ENCODE results near the gene CLMN. TPM values are rescaled to one million over a fixed set of nuclear protein-coding genes. Genes with fewer than 3 reads are reported as not detected.

The CLMN gene
- total RNA-seq, 1 donor from 2014 or later, result 6.0 TPM

DNA sequence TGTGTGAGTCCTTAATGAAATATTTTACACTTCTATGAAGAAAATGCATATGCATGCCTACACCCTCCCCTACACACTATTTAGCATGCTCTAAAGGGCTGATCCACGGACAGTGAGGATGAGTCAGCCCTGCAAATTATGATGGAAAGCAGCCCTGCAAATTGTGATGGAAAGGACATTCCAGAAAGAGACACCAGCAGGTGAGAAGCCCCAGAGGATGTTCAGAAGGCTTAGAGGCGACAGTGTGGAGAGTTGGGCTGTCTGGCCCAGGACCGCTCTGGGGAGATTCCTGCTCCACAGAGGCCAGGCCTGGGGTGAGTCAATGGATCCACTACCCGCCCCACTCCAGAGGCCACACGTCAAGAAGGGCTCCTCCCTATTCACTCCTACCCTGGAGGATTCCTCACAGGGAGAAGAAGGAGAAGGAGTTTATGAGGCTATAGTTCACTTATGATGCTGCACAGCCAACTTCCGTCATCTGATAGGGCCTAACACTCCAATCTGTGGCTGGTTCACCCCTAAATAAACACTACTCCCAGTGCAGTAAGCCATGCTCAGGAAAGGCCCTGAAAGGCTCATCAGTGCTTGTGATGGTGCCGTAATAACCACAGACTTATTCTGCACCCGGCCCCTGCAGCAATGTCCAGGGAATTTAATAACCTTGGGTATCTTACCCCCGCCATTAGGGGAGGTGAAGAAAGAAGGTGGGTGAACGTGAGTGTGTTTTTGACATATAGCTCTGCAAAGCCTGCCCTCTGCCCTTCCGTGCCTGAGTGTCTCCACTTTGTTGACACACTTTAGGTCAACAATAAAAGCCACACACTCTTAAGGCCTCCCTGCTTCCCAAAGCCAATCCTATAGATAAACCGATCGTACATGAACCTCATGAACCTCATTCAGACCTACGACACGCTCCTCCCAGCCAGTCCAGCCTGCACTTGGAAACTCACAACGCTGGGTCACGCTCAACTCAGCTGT lies 46.4 kb downstream of the CLMN start:
- intact Hi-C loops (cut with DNase I), result no loop called here

DNA sequence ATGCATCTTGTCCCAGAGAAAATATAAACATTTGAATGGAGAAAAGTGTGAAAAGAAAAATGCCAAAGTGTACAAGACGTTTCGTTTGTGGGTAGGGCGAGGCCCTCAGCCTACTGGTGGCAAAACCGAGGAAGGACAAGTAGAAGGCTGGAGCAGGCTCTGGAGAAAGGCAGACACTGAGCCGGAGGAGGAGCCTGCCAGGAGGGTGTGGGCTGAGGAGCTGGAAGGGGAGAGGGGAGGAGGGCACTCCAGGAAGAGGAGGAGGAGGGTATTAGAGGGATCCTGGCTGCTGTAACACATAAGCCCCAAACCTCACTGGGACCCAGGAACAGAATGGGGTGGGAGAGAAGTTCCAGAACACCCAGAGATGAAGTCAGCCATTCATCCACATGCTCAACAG lies 47.7 kb downstream of the CLMN start:
- intact Hi-C loops (cut with DNase I), result no loop called here
- DNase-seq (ENCODE audit: low spot score), result peak; percentile 31

More for the DNA sequence above, 46.4 kb downstream of the CLMN start:
- DNase-seq (ENCODE audit: low spot score), result peak; percentile 77

DNA sequence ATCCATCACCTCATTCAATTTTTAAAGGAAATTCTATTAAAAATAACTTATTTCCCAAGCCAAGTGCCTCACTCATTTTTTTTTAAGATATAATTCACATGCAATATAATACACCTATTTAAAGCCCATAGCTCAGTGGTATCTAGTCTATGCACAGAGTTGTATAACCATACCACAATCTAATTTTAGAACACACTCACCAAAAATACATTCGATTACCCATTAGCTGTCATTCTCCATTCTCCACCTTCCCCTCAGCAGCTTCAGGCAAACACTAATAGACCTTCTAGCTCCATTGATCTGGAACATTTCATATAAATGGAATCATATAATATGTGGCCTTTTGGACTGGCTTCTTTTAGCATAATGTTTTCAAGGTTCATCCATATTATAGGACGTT lies 49.5 kb downstream of the CLMN start:
- DNase-seq (ENCODE audit: low spot score), result no peak
- intact Hi-C loops (cut with DNase I), result no loop called here

DNA sequence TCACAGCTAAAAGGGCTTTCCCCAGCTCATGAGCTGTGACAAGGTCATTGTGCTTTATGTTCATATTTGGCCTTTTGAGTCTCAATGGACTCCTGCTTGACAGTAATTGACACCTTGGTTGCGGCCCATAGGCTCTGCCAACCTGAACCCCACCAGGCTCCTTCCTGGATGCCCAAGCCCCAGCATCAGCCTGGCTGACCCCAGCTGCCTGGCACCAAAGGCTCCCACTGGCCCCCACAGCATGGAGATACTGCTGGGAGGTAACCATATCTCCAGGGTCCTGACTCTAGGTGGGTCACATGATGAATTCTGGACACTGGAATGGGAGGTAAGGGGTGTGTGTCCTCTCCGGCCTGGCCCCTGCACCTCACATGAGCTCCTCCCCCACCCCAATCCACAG lies 50.2 kb downstream of the CLMN start:
- peak; percentile 63 for DNase-seq (ENCODE audit: low spot score)
- intact Hi-C loops (cut with DNase I), result no loop called here

DNA sequence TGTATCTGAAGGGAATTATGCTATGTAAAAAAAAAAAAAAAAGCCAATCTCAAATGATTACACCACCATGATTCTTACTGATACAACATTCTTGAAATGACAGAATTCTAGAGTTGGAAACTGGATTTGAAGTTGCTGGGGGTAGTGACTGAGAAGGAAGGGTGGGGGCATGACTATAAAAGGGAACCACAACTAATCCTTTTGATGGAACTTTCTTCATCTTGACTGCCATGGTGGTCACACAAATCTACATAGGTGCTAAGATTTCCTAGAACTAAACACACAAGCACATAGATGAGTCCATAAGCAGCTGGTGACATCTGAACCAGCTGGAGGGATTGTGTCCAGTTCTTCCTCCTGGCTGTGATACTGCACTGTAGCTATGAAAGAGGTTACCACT lies 51.4 kb downstream of the CLMN start:
- no peak for DNase-seq (ENCODE audit: low spot score)
- intact Hi-C loops (cut with DNase I), result no loop called here

DNA sequence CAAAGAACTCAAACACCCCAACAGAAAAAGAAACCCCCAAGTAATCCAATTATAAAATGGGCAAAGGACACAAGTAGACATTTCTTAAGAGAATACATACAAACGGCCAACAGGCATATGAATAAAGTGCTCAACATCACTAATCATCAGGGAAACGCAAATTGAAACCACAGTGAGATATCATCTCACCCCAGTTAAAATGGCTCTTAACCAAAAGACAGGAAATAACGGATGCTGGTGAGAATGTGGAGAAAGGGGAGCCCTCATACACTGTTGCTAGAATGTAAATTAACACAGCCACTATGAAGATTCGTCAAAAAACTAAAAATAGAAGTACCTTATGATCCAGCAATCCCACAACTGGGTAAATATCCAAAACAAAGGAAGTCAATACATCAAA lies 52.4 kb downstream of the CLMN start:
- intact Hi-C loops (cut with DNase I), result no loop called here

DNA sequence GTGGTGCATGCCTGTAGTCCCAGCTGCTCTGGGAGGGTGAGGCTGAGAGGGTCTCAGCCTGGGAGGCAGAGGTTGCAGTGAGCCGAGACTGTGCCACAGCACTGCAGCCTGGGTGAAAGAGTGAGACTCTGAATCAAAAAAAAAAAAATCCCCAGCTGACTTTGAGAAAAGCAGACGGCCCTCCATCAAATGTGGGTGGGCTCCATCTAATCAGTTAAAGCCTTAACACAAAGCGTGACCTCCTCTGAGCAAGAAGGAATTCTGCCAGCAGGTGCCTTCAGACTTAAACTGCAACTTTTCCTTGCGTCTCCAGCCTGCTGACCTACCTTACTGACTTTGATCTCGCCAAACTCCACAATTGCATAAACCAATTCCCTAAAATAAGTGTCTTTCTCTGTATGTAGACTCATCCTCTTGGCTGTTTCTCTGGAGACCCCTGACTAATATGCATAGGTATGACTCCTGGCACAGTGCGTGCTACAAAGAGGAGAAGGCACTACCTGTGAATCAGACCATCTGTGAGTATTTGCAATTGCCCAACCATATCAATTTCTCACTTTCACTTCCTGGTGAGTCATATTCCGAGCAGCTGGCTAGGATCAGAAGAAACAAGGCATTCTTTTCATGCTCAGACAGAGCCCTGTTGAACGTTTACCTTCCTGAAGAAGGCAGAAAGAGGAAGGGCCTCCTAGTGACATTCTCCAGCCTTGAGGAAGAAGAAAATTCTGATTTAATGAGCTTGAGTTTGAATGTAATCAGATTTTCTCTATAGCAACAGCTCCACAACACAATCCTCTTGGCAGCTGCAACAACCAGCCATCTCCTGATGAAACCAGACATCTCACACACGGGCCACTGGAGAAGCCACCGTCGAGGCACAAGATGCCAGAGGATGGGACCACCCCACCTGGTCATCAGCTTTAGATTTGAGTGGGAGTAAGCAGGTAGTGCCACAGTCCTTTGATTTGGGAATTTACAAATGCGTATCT lies 54.3 kb downstream of the CLMN start:
- intact Hi-C loops (cut with DNase I), result no loop called here
- peak; percentile 61 for DNase-seq (ENCODE audit: low spot score)

More for the DNA sequence above, 52.4 kb downstream of the CLMN start:
- DNase-seq (ENCODE audit: low spot score), result no peak

DNA sequence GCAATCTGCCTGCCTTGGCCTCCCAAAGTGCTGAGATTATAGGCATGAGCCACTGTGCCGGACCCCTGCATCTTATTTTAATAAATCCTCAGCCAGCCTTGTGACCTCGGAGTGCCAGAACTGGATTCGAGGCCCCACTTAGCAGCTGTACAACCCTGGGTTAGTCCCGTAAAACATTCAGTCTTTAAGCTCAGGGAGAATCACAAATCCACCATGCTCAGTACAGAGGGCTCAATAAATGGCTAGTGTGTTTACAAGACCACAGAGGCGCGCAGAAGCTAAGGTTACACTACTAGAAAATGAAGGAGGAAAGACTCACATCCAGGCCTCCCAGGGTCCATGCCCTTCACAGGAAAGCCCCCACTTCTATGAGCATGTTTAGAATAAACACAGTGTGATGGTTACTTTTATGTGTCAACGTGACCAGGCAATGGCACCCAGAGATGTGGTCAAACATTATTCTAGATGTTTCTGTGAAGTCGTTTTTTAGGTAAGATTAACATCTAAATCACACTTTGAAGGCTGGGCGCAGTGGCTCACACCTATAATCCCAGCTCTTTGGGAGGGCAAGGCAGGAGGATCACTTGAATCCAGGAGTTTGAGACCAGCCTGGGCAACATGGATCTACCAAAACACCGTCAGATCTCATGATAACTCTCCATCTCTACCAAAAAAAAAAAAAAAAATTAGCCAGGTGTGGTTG lies 55.3 kb downstream of the CLMN start:
- intact Hi-C loops (cut with DNase I), result no loop called here

DNA sequence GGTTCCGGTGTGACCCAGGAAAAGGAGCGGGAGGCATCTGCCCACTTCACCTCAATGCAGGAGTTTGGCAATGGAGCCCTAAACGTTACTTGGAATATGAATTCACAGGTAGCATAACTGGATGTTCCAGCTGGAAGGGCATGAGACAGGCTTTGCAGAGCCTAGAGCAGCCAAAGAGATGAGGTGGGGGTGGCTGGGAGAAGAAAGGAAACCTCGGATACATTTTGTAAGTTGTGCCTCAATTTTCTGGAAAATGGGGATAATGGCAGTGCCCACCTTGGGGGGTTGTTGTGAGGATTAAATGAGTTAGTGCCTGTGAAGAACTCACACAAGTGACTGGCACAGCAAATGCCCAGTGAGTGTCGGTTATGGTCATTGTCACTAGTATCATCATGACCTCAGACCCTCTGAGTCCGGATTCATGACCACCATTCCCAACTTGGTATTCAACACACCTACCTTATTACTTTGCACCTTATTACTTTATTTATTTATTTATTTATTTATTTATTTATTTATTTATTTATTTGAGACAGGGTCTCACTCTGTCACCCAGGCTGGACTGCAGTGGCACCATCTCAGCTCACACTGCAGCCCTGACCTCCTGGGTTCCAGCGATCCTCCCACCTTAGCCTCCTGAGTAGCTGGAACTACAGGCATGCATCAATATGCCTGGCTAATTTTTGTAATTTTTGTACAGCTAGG lies 56.0 kb downstream of the CLMN start:
- peak; percentile 36 for DNase-seq (ENCODE audit: low spot score)
- intact Hi-C loops (cut with DNase I), result no loop called here

More for the DNA sequence above, 55.3 kb downstream of the CLMN start:
- DNase-seq (ENCODE audit: low spot score), result peak; percentile 27

DNA sequence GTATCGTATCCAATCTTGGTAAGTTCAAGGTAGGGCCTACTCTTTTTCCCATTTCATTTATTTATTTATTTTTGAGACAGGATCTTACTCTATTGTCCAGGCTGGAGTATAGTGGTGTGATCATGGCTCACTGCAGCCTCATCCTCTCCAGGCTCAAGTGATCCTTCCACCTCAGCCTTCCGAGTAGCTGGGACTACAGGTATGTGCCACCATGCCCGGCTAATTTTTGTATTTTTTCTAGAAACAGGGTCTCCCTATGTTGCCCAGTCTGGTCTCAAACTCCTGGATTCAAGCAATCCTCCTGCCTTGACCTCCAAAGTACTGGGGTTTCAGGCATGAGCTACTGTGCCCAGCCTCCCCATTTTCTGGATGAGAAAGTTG lies 57.2 kb downstream of the CLMN start:
- DNase-seq (ENCODE audit: low spot score), result peak; percentile 14
- intact Hi-C loops (cut with DNase I), result no loop called here

DNA sequence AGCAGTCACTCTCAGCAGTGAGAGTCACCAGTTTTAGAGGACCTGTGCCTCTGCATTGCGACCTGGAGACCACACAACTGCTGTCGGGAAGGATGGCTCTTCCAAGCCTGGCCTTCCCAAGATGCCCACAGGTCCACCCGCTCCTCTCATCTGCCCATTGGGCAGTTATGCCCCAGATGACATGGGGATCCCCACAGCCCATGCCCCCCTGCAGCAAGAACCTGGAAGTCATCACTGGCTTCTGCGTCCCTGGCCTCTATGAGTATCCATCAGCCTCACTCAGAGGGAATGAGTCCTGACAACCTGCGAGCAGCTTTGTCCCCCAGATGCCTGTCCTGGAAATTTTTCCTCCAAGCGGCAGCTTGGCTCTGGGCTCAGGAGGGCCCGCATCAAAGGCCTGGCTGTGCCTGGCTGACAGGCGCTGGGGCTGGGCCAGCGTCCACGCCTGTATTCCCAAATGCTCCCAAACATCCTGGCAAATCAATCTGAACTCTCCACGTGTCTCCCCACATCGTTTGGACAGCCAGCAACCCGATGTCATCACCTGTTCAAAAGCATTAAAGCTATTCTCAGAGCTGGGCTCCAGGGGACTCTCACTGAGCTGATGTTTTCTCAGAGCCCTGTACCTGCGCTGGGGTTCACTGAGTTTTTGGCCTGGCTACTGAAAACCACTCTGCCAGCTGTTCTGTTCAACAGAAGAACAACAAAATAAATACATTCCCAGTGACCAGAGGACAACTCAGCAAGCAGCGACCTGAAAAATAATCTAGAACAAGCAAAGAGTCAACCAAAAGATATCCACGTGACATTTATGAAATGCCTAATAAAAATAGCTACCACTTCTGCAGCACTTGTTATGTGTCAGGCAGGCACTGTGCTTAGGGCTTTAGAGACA lies 57.8 kb downstream of the CLMN start:
- intact Hi-C loops (cut with DNase I), result no loop called here
- DNase-seq (ENCODE audit: low spot score), result peak; percentile 68

DNA sequence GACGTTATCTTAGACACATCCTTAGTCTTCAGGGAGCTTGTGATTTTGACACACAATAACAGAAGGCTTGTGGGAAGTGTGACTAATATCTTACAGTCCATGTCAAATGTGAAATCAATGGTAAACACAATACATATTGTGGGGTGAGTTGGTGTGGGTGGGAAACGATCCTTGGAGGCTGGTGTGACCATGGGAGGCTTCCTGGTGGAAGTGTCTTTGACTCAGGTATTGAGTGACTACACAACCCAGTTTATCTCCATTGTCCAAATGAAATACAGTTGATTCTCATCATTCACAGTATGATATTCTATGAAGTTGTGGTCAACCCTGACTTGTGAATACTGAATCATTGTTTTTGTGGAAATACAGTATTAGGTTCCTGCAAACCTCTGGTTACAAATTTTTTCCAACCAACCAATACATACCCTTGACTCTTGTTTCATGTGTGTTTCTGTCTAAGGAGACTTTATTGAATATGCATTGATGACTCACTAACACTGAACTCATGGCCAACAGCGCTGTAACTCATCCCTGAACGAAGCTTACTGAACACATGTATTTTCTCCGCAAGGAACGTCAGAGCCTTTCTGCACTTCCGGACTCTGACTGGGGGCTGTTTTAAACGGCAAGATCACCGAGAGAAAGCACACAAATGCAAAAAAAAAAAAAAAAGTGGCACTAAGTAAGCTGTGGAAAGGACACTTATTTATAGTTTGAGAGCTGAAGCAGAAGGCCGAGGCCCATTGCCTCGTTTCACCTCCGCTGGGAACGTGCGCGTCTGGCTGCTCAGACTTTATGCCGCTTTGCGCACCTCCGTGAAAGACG lies 59.0 kb downstream of the CLMN start:
- intact Hi-C loops (cut with DNase I), result no loop called here
- peak; percentile 35 for DNase-seq (ENCODE audit: low spot score)

DNA sequence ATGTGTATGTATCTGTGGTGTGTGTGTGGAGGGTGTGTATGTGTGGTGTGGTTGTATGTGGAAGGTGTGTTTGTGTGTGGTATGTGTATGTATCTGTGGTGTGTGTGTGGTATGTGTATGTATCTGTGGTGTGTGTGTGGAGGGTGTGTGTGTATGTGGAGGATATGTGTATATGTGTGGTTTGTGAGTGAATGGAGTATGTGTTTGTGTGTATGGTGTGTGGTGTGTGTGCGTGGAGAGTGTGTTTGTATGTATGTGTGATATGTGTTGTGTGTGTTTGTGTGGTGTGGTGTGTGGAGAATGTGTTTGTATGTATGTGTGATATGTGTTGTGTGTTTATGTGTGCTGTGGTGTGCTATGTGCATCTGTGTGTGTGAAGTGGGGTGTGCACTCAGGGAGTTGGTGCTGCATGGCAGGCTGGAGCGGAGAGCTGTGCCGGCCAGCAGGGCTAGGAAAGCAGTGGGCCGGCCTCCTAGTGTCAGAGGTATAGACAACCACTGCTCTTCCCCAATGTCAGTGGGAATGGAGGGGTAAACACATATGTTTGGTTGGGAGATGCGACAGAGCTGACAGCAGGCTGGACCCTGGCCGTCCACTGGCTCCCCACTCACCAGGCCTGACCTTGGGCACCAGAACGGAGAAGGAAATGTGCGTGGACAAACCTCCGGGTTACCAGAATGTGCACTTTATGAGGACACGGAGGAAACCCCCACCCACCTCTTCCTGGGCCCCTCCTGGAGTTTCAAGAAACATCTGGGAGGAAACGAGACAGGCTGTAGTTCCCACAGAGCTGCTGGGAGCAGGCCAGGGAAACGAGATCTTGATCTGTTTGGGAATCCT lies 60.7 kb downstream of the CLMN start:
- intact Hi-C loops (cut with DNase I), result no loop called here
- peak; percentile 69 for DNase-seq (ENCODE audit: low spot score)

DNA sequence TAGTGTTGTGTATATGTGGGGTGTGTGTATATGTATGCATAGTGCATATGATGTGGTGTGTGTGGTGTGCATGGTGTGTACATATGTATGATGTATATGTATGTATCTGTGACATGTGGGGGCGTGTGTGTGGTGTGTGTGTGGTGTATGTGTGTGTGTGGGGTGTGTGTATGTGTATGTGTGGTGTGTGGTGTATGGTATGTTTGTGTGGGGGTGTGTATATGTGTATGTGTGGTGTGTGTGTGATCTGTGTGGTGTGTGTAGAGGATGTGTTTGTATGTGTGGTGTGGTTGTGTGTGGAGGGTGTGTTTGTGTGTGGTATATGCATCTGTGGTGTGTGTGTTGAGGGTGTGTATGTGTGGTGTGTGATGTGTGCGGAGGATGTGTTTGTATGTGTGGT lies 61.6 kb downstream of the CLMN start:
- DNase-seq (ENCODE audit: low spot score), result peak; percentile 7
- intact Hi-C loops (cut with DNase I), result no loop called here

DNA sequence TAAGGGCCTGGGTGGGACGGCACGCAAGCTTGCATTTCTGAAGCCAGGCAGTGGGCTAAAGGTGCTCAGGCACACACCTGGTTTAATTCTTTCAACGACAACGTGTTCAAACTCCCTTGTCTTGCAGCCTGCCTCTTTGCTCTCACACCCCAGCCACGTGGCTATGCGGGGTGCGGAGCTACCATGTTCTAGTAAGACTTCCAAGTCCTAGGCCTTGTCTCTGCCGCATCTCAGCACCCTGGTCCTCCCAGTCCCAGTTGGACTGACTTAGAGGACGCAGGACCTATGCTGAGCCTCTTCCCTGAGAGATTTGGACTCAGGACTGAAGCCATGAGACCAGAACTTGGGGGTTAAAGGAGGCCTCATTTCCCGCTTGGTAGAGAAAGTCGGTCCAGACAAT lies 62.2 kb downstream of the CLMN start:
- DNase-seq (ENCODE audit: low spot score), result peak; percentile 57
- intact Hi-C loops (cut with DNase I), result no loop called here

DNA sequence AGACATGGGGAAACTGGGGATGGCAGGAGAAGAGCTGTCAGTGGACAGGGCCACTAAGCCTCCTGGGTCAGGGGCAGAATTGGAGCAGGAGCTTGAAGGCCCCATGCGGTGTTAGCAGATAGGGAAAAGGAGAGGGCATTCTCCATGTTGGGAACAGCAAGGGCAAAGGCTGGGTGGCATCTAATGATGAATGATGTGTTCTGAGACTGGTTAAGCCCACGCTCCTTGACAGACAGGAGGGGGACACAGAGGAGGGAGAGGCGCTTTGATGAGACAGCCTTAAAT lies 63.0 kb downstream of the CLMN start:
- DNase-seq (ENCODE audit: low spot score), result peak; percentile 44
- intact Hi-C loops (cut with DNase I), result no loop called here
